ENCODE results near the gene ALKBH3. TPM values are rescaled to one million over a fixed set of nuclear protein-coding genes. Genes with fewer than 3 reads are reported as not detected.
A peak's percentile ranks its signal among the peaks of the same experiment; 100 is the strongest.

Gene ALKBH3
- total and polyA plus RNA-seq, 3 donors from 2014 or later, result 39.9 to 45.8 (median 45.4) TPM

GRCh38 chr11:43918662-43919061 lies 38.0 kb downstream of the ALKBH3 start:
- no peaks in the 10 kb centered on the region for H3K9me3 ChIP-seq
- no peaks in the 10 kb centered on the region for H3K36me3 ChIP-seq (ENCODE audit: low read depth, missing control alignments)
- TF ChIP-seq CTCF (IDR thresholded peaks at IDR 0.05) (no peak), POLR2A (IDR thresholded peaks at IDR 0.05) (no peak)
- no peak for DNase-seq
- no peak overlapping the region for H3K27ac ChIP-seq
- peaks cover 21% of the 10 kb centered on the region for H3K4me1 ChIP-seq
- no peak overlapping the region for H3K4me3 ChIP-seq
- no peaks in the 10 kb centered on the region for H3K27me3 ChIP-seq
- intact Hi-C loops (cut with DNase I; ENCODE audit: low total_unique reads), result no loop called here

GRCh38 chr11:43919852-43920597 lies 39.4 kb downstream of the ALKBH3 start:
- 82 to 83% methylated on average over 14 of the region's 14 CpGs for WGBS, 2 donors
- no peak for DNase-seq
- Histone ChIP-seq H3K4me3 (peak overlapping the region in 1 of 2 donors; percentile 4), H3K4me1 (peaks cover 35% of the 10 kb centered on the region), H3K27ac (peak overlapping the region; percentile 77 to 94), H3K9me3 (no peaks in the 10 kb centered on the region), H3K36me3 (ENCODE audit: low read depth, missing control alignments) (no peaks in the 10 kb centered on the region), H3K27me3 (no peaks in the 10 kb centered on the region)
- intact Hi-C loops (cut with DNase I; ENCODE audit: low total_unique reads), result no loop called here
- TF ChIP-seq POLR2A (IDR thresholded peaks at IDR 0.05), result no peak
- no peak for TF ChIP-seq CTCF (IDR thresholded peaks at IDR 0.05)

- intact Hi-C loops (cut with DNase I; ENCODE audit: low total_unique reads), result no loop called here
- Histone ChIP-seq H3K36me3 (ENCODE audit: low read depth, missing control alignments) (no peaks in the 10 kb centered on the region), H3K9me3 (no peaks in the 10 kb centered on the region), H3K4me3 (no peak overlapping the region), H3K27me3 (no peaks in the 10 kb centered on the region), H3K4me1 (peaks cover 42% of the 10 kb centered on the region), H3K27ac (peak overlapping the region; percentile 77 to 94)
- peak; percentile 64 for DNase-seq
- 59 to 64% methylated on average over 10 of the region's 10 CpGs for WGBS, 2 donors
- no peak for TF ChIP-seq POLR2A (IDR thresholded peaks at IDR 0.05)
- no peak for TF ChIP-seq CTCF (IDR thresholded peaks at IDR 0.05)
Observed at GRCh38 chr11:43920598-43921419, 40.2 kb downstream of the ALKBH3 start.

- intact Hi-C loops (cut with DNase I; ENCODE audit: low total_unique reads), result no loop called here
- 65 to 85% methylated on average over 8 of the region's 8 CpGs for WGBS, 2 donors
- TF ChIP-seq CTCF (IDR thresholded peaks at IDR 0.05) (no peak), POLR2A (IDR thresholded peaks at IDR 0.05) (no peak)
- no peak for DNase-seq
- H3K36me3 ChIP-seq (ENCODE audit: low read depth, missing control alignments), result no peaks in the 10 kb centered on the region
- H3K27me3 ChIP-seq, result no peaks in the 10 kb centered on the region
- peaks cover 52% of the 10 kb centered on the region for H3K4me1 ChIP-seq
- no peak overlapping the region for H3K4me3 ChIP-seq
- H3K9me3 ChIP-seq, result no peaks in the 10 kb centered on the region
- peak overlapping the region; percentile 81 to 94 for H3K27ac ChIP-seq
Observed at GRCh38 chr11:43921561-43922294, 41.1 kb downstream of the ALKBH3 start.

All from testis (tissue), 3 donors.